Bone marrow (tissue), 2 donors: ENCODE measurements around the gene FFAR3.

ENCODE experiments used
- DNase-seq, 2 donors: peaks; one replicate each; lab custom pipeline; 2025; lab: John Stamatoyannopoulos, UW

FFAR3 gene

DNA sequence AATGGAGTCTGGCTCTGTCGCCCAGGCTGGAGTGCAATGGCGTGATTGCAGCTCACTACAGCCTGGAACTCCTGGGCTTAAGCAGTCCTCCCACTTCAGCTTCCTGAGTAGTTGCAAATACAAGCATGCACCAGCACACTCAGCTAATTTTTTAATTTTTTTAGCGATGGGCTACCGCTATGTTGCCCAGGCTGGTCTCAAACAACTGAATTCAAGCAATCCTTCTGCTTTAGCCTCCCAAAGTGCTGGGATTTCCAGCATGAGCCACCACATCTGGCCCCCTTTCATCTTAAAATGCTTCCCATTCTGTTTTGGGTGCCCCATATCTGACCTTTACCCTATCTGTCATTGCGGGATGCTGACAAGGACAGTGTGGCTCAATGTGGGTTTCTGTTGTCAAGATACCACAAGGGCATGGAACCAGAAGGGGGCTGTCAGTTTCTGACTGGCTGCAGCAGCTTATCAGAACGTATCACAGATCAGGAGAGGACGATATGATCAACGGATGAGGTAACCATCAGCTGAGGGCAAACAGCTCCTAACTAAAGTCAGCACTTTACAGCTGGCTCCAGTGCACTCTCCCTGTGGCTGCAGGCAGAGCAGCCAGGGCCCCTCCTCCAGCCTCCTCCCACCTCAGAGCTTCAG is 45.0 kb downstream of the FFAR3 start:
- no peak for DNase-seq

GRCh38 chr19:35404879-35405622 is 46.8 kb downstream of the FFAR3 start:
- peak in 1 of 2 donors; percentile 34 for DNase-seq

- DNase-seq: no peak
Measured at GRCh38 chr19:35407619-35408018, 49.4 kb downstream of the FFAR3 start.

GRCh38 chr19:35408284-35409171 is 50.3 kb downstream of the FFAR3 start:
- DNase-seq: no peak

GRCh38 chr19:35409191-35409590 is 50.9 kb downstream of the FFAR3 start:
- no peak for DNase-seq
